HG02943 (cell line): ENCODE results near the gene CDK5RAP1.
A peak's percentile ranks its signal among the peaks of the same experiment; 100 is the strongest.
"Not testable (repeated sequence)": the region's sequence is repeated elsewhere in the genome, so short reads cannot be mapped to it uniquely, and the experiment has no call there.

Source experiments
- ATAC-seq: cut with Tn5 transposase; IDR thresholded peaks from one replicate; pipeline ENCODE4 v1.9.1; 2021; ENCODE audit warnings: mild to moderate bottlenecking, low read depth, moderate library complexity; ENCODE audit not compliant: unreplicated experiment

The CDK5RAP1 gene, protein sequence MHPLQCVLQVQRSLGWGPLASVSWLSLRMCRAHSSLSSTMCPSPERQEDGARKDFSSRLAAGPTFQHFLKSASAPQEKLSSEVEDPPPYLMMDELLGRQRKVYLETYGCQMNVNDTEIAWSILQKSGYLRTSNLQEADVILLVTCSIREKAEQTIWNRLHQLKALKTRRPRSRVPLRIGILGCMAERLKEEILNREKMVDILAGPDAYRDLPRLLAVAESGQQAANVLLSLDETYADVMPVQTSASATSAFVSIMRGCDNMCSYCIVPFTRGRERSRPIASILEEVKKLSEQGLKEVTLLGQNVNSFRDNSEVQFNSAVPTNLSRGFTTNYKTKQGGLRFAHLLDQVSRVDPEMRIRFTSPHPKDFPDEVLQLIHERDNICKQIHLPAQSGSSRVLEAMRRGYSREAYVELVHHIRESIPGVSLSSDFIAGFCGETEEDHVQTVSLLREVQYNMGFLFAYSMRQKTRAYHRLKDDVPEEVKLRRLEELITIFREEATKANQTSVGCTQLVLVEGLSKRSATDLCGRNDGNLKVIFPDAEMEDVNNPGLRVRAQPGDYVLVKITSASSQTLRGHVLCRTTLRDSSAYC

DNA sequence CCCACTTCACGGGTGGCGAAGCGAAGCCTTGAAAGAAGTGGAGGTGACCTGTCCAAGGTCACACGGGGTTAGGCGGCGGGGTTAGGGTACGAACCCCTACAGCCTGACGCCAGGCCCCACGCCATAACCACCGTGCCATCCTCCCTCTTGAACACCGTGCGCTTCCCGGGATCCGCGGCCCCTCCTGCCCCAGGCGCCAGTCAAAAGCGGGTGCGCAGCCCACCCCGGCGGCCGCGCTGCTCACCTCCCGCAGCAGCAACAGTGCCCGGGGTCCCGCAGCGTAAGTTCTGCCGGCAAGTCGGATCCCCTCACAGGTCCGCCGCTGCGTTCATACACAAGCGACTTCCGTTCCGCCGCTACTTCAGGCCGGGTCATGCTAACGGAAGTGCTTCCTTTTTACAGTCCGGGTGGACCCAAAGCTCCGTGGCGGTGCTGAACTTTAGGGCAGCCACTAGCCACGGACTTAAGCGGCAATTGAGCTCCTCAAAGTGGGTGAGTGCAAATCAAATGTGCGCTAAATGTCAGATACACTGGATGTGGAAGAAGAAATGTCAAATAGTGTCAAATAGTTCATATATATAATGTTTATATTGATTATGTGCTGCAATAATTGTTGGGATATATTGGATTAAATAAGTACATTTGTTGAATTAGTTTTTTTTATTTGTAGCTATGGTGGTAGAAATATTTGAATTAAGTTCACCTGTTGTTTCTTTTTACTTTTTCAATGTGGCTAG is at the start of gene CDK5RAP1:
TSS of gene CDK5RAP1 (minus strand) at position 336 of the 737 bp plus-strand sequence. CDS start 4,455 bp downstream, outside the sequence.
- ATAC-seq = peak; percentile 76

DNA sequence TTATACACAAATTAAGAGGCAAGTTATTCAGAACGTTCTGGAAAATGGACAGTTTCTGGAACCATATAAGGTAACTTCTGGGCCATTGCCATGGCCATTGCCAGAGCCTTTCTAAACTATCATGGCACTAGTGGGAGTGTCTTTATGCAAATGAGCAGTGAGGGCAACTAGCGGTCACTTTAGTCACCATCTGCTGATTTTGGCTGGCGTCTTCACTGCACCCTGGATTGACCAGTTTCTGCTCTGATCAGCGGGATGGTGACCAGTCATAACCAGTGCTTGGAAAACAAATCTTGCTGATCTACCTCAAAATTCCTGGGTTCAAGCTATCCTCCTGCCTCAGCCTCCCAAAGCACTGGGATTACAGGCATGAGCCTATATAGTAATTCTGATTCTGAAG is 49.5 kb upstream of the CDK5RAP1 start:
- ATAC-seq = no peak

DNA sequence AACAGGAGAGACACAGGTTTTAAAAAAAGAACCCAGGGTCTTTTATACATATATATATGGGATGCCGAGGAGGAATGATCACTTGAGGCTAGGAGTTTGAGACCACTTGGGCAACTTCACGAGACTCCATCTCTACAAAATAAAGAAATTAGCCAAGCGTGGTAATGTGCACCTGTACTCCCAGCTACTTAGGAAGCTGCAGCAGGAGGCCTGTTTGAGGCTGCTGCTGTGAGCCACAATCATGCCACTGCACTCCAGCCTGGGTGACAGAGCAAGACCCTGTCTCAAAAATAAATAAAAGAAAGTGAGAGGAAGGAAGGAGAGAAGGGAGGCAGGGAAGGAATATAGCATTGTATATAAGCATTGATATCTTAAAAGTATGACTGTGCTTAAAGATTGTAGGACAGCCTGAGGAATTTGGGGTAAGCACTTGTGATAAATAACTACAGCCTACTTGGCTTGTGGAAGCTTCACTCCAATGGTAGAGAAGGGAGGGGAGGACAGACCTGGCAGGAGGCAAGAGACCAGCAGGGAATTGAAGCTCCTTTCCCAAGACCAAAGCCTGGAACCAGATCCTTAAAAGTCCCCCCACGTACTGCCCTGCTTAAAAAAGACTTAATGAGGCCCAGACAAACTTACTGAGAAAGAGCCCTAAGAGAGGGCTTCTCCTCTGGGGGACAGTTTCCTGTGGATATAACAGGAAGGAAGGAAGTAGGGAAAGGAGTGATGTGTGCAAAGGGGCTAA is 44.7 kb upstream of the CDK5RAP1 start:
- no peak for ATAC-seq

DNA sequence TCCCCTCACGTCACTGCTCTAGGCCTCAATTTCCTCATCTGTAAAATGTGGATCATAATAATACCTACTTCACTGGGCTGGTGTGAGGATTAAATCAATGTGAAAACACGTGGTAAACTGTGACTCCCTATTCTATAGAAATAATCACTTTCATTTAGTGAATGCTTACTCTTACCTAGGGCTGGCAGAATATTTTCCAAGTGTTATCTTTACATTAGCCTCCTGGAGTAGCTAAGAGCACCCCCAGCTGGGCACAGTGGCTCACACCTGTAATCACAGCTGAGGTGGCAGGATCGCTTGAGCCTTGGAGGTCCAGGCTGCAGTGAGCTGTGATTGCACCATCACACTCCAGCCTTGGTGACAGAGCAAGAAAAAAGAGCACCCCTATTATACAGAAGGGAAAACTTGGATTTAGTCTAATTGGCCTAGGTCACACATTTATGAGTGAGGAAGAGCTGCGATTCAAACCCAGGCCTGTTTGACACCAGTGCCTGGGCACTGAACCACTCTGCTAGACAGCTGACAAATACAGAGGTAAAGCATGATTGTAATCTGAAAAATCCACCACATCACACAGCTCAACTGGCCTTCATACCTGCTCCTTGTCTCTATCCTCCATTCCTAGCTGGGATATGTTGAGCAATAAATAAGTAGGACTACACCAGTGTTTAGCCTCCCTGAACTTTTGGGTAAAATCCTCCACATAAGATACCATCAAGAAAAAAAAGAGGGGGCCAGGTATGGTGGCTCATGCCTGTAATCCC is 43.7 kb upstream of the CDK5RAP1 start:
- ATAC-seq = no peak

DNA sequence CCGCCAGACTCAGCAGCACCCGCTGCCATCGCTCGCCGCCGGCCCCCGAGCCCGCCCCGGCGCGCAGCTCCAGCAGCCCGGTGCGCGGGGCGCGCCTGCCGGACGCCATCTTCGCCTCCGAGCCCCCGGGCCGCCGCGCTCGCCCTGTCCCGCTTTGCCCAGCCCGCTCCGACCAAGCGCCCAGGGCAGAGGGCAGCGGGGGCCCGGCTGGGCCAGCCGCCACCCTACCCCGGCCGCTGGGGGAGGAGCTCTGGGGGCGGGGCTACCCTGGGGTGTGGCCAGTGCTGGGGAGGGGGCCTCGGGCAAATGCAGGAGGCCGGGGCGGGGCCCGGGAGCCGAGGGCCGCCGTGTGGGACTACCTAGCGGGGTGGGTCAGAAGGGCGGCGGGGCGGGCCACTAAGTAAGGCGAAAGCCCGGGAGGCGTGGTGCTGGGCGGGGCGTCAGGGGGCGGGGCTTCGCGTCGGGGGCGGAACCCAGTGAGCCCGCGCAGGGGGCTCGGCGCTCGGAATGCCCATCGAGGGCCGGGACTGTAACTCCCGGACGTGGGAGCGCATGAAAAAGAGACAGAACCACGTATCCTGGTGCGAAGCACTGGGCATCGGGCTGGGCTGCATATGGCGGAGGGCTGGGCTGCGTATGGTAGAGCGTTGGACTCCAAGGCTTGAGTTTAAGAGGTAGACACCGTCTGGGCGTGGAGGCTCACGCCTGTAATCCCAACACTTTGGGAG is 42.4 kb upstream of the CDK5RAP1 start, which contains the start of gene SNTA1:
TSS of gene SNTA1 (minus strand) at position 252 of the 728 bp plus-strand sequence. CDS start at position 109, 143 bp downstream.
- peak; percentile 74 for ATAC-seq

DNA sequence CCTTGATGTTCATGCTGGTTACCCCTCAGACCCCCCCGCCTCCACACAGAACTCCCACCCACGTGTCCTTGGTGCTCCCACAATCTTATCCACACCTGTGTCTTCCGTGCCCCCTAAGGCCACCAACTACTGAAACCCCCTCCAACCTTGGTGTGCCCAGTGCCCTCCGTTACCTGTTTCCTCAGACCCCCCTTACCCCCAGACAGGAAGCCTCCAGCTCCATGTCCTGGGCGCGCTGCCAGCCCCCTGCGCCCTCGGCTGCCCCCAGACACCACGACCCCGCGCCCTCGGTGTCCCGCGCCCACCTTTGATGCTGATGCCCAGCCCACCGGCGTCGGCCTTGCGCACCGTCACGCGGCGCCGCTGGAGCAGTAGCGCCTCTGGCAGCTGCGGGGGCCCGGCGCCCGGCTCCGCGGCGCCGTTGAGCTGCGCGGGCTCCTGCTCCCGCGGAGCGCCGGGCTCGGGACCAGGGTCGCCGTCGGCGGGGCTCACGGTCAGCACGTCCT is 41.7 kb upstream of the CDK5RAP1 start:
- ATAC-seq = no peak

DNA sequence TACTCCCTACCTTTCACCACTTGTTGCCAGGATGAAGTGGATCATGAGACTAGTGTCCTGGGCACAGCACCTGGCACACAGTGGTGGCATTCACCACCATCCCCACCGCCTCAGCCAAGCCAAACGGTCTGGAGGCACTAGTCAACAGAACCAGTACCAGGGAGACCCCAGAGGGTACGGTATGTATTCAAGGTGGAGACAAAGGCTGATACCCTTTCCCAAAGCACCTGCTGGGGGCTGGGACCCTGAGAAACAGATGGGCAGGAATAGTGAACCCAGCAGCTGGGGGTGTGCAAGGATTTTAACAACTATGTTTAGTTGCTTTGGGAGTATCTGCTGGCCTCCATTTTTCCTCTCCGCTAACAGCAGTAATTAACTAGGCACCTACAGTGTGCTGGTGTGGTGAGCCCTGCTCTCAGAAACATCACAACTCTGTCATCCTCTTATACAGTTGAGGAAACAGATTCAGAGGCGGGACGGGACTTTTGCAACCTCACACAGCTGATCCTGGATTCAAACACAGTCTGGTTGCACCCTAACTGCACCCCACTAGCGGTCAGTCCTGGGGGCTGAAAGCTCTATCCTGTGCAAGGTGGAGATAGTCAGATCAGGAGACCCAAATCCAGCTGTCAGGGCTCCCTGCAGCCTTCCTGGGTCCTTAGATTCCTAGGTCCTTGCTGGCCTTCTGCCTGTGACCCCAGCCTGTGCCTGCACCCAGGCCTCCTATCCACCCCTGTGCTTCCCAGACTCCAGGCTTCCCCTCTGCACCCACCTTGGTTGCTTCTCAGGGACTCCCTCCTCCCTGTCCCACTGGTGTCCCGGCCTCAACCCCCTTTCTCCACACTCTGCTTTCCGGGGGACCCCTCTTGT is 41.1 kb upstream of the CDK5RAP1 start:
- no peak for ATAC-seq

DNA sequence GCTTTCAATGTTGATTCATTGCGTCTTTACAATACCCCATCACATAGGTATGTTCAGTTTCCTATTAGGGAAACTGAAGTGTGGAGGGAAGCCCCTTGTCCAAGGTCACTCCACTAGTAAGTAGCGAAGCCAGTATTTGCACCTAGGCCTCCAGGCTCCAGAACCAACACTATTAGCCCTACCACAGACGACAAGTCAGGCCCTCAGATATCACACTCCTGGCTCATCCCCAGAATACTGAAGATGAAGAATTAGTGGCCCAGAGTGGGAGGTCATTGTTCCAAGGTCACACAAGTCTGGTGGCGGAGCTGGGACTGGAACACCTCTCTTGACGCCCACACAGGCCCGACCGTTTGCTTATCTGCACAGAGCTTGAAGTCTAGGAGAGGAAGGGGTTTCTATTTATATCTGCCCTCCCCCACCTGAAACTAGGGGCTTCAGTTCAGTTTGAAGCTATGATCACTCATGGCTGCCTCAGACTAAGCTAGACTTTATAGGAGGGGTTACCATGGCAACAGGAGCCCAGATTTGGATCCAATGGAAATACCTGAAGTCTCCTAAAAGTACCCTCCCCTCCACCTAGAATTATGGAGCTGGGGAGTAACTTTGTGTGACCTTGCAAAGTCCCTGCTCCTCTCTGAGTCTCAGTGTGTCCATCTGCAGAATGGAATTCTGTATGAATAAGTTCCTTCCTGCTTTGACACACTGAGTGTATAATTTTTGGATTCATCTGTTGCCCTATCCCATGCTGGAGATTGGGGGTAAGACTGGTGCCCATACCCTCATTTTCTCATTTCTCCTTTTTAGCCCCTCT is 40.0 kb upstream of the CDK5RAP1 start:
- ATAC-seq = no peak

DNA sequence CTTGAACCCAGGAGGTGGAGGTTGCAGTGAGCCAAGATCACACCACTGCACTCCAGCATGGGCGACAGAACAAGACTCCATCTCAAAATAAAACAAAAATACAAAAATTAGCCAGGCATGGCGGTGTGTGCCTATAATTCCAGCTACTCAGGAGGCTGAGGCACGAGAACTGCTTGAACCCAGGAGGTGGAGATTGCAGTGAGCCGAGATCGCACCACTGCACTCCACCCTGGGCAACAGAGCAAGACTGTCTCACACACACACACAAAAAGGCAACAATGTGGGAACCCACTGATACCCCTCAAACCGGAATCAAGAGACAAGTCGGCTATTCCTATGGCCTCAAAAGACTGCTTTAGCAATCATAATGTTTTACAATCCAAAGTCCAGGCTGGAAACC is 39.2 kb upstream of the CDK5RAP1 start:
- not testable (repeated sequence) for ATAC-seq

DNA sequence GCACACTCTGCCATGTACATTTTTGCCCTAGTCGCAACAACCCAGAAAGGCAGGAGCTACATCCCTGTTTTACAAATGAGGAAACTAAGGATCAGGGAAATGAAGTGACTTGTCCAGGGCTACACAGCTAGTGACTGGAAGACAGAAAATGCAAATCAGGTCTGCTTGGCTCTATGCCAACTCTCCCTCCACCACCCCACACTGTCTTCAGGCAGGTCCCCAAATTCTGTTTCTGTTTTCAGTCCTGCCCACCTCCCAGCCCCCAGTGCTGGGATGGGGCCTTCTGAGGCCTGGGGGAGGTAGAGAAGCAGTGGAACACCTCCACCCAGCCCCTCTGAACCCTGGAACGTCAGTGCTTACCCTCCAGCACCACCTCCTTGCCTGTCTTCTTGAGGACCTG is 37.2 kb upstream of the CDK5RAP1 start:
- no peak for ATAC-seq

DNA sequence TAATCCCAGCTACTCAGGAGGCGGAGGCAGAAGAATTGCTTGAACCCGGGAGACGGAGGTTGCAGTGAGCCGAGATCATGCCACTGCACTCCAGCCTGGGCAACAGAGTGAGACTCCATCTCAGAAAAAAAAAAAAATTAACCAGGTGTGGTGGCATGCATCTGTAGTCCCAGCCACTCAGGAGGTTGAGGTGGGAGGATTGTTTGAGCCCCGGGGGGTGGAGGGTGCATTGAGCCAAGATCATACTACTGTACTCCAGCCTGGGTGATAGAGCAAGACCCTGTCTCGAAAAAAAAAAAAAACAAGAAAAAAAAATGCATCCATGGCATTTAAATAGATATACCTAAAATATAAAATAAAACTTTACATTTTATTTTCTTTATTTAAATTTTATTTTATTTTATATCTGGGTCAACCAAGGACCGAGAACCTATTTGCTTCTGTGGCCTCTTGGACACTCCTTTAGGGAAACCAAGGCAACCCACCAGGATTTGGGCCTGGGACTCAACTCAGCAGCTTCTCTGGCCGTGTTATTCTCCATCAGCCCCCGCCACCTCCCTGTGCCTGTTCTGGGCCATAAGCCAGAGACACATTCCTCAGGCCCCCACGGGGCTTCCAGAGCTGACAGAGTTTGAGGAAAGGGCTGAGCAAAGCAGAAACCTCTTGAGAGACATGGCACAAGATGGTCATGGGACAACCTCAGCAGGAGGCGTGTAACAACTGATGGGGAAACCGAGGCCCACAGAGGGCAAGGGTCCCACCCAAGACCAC is 36.0 kb upstream of the CDK5RAP1 start:
- no peak for ATAC-seq

DNA sequence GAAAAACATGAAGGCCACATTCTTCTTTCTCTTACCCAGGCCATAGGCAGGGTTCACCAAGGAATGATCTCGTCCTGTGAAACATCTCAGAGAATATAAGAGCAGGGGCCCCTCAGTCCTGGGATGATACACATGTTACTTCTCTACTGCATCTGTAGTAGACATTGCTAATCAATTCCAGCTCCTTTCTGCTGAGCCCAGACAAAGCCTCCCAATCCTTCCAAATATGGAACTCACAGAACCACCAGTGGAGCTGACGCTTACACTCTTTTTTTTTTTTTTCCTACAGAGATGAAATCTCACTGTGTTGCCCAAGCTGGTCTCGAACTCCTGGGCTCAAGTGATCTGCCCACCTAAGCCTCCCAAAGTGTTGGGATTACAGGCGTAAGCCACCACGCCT is 33.1 kb upstream of the CDK5RAP1 start:
- ATAC-seq = no peak

DNA sequence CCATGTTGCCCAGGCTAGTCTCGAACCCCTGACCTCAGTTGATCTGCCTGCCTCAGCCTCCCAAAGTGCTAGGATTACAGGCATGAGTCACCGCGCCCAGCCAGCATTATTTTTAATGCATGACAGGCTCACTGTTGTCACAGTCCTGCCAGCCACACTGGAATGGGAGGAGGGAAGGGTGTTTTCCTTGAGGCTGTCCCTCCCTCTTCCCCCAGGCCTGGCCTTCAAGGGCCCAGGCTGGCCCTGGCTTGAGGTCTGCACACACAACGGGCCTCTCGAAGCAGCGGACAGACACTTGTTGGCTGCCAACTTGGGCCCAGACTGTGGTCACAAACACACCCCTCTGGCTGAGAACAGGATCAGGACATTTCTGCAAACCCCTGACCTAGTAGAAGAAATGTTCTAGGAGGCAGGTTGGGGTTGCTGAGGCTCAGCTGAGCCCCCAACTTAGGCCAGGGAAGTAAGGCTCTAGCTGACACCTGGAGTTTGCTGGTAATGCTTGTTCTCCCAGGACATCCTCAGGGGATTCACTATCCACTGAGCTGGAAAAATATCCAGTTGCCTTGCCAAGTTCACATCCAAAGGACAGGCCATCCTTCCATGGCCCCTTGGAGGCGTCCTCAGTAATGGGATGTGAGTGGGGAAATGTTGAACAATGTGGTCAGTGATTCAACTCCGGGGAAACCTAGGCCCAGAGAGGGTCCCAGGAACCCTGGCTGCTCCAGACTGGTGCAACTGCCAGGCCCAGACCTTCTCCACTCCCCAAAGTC is 32.3 kb upstream of the CDK5RAP1 start:
- ATAC-seq = no peak

DNA sequence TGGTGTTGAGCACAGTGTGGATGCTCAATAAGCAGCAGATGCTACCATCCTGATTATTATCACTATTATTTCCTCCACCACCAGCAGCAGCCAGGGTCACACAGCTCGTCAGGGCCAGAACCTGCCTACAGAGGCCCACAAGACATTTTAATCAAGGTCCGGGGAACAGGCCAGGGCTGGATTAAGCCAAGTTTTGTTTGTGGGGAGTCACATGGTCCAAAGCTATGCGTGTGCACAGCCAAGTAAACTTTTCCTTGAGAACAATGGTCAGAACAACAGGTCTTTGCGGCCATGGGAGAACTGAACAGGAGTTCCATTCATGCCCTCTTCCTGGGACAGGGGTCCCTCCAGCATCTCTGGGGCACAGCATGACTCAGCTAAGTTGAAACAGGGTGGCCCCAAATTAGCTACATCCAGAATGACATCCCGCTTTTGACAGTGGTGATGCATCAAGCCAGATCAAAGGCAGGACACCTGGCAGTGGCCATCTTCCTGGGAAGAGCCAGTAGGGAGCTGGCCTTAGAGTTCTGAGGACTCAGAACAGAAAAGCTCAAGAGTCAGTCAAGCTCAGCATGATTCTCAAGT is 30.6 kb upstream of the CDK5RAP1 start:
- ATAC-seq = no peak

DNA sequence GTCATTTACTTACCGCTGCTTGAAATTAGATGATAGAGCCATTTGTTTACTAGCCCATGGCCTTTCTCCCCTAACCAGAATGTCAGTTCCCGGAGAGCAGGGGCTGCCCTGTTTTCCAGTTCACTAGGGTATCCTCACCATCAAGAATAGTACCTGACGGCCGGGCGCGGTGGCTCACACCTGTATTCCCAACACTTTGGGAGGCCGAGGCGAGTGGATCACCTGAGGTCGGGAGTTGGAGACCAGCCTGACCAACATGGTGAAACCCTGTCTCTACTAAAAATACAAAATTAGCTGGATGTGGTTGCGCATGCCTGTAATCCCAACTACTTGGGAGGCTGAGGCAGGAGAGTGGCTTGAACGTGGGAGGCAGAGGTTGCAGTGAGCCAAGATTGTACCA is 22.6 kb upstream of the CDK5RAP1 start:
- ATAC-seq = not testable (repeated sequence)
